GM21526 (cell line): ENCODE results near the gene KBTBD12.
"Not testable (repeated sequence)": the region's sequence is repeated elsewhere in the genome, so short reads cannot be mapped to it uniquely, and the experiment has no call there.

Source experiments
- ATAC-seq: cut with Tn5 transposase; IDR thresholded peaks from one replicate; pipeline ENCODE4 v1.9.1; 2021; ENCODE audit warnings: moderate library complexity; ENCODE audit not compliant: unreplicated experiment, low FRiP score

KBTBD12 gene

GRCh38 chr3:127915115-127915936, at the start of gene KBTBD12:
Gene KBTBD12 (plus strand): TSS chr3:127915232. CDS start chr3:127923062, 7,830 bp downstream.
- ATAC-seq: no peak

GRCh38 chr3:127865941-127866340, 49.1 kb upstream of the KBTBD12 start:
- ATAC-seq: no peak

- no peak for ATAC-seq
Measured at GRCh38 chr3:127867412-127867811, 47.6 kb upstream of the KBTBD12 start.

- ATAC-seq: no peak
Measured at GRCh38 chr3:127867986-127868385, 47.0 kb upstream of the KBTBD12 start.

- ATAC-seq: no peak
Measured at GRCh38 chr3:127870156-127870555, 44.9 kb upstream of the KBTBD12 start.

- not testable (repeated sequence) for ATAC-seq
Measured at GRCh38 chr3:127874097-127874496, 40.9 kb upstream of the KBTBD12 start.

GRCh38 chr3:127881586-127881985, 33.4 kb upstream of the KBTBD12 start:
- no peak for ATAC-seq

GRCh38 chr3:127884041-127884440, 31.0 kb upstream of the KBTBD12 start:
- ATAC-seq: no peak

- ATAC-seq: no peak
Measured at GRCh38 chr3:127886231-127886955, 28.6 kb upstream of the KBTBD12 start.

GRCh38 chr3:127886956-127887231, 28.1 kb upstream of the KBTBD12 start:
- no peak for ATAC-seq

GRCh38 chr3:127887321-127887720, 27.7 kb upstream of the KBTBD12 start:
- ATAC-seq: no peak

- ATAC-seq: no peak
Measured at GRCh38 chr3:127888156-127888555, 26.9 kb upstream of the KBTBD12 start.

- no peak for ATAC-seq
Measured at GRCh38 chr3:127888564-127889107, 26.4 kb upstream of the KBTBD12 start.

- no peak for ATAC-seq
Measured at GRCh38 chr3:127889461-127889863, 25.6 kb upstream of the KBTBD12 start.

GRCh38 chr3:127889976-127890650, 24.9 kb upstream of the KBTBD12 start:
- ATAC-seq: no peak

GRCh38 chr3:127890651-127891290, 24.3 kb upstream of the KBTBD12 start:
- ATAC-seq: not testable (repeated sequence)

- no peak for ATAC-seq
Measured at GRCh38 chr3:127894481-127894880, 20.6 kb upstream of the KBTBD12 start.

GRCh38 chr3:127899200-127899599, 15.8 kb upstream of the KBTBD12 start:
- no peak for ATAC-seq

- ATAC-seq: no peak
Measured at GRCh38 chr3:127899766-127900165, 15.3 kb upstream of the KBTBD12 start.

GRCh38 chr3:127900536-127900935, 14.5 kb upstream of the KBTBD12 start:
- ATAC-seq: no peak

- ATAC-seq: no peak
Measured at GRCh38 chr3:127902486-127902885, 12.5 kb upstream of the KBTBD12 start.
